HG03432 (cell line): Measurements from ENCODE around the gene OPRD1.

ENCODE experiments used
- ATAC-seq: cut with Tn5 transposase; IDR thresholded peaks from one replicate; pipeline ENCODE4 v1.9.1; 2021; ENCODE audit warnings: mild to moderate bottlenecking, moderate library complexity; ENCODE audit not compliant: unreplicated experiment

OPRD1 gene

DNA sequence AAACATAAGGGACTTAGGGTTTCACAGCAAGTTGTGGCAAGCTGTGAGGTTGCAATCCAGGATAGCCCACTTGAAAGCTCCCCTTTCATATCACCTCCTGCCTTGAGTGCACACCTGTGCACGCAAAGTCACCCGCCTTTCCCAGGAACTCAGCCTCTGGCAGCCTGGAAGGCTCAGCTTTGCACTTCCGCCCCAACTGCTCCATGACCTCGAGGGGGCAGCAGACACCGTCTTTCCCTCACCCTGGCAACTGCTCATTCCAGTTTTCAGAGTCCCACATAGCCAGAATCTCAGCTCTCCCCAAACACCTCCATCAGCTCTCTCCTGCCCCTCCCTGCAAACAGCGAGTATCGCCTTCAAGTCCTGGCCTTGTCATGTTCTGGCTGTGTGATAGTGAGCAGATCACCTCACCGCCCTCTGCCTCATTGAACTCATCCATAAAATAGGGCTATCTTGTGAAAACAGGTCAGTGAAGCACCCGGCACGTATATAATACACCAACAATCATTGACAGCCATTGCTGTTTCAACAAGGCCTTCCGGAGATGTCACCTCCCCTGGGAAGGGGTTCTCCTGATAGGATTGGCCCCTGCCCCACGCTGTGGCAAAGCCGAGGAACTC, 70.1 kb downstream of the OPRD1 start:
- peak; percentile 30 for ATAC-seq

DNA sequence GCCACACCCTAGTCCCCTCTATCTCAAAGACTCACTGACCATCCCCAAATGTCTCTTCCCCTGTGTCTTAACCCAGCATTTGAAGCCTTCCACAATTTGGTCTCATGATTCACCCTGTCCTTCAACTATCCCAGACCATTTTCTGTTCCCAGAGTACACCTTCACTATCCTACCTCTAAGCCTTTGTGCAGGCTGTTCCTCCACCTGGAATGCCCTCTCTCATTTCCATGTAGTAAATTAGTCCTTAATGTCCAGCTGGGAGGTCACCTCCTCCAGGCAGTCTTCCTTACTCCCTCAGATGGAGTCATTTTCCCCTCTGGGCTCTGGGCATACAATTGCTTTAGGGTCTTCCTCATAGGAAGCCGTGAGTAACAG, 71.3 kb downstream of the OPRD1 start:
- no peak for ATAC-seq

DNA sequence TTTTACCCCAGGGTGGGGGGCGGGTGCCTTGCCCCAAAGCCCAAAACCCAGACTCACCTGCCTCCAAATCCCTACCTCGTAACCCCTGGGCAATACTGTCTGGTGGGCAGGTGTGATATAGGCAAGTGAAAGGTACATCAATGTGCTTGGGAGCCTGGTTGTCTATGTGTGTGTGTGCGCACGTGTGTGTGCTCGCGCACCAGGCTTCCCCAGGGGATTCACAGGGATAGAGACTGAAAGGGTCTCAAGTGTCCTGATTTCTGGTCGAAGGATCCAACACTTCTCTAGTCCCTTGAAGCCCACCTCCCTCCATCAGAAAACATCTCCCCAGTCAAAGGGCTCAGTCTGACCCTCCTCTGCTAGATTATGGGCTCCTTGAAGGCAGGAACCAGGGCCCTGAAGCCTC, 73.5 kb downstream of the OPRD1 start:
- no peak for ATAC-seq

DNA sequence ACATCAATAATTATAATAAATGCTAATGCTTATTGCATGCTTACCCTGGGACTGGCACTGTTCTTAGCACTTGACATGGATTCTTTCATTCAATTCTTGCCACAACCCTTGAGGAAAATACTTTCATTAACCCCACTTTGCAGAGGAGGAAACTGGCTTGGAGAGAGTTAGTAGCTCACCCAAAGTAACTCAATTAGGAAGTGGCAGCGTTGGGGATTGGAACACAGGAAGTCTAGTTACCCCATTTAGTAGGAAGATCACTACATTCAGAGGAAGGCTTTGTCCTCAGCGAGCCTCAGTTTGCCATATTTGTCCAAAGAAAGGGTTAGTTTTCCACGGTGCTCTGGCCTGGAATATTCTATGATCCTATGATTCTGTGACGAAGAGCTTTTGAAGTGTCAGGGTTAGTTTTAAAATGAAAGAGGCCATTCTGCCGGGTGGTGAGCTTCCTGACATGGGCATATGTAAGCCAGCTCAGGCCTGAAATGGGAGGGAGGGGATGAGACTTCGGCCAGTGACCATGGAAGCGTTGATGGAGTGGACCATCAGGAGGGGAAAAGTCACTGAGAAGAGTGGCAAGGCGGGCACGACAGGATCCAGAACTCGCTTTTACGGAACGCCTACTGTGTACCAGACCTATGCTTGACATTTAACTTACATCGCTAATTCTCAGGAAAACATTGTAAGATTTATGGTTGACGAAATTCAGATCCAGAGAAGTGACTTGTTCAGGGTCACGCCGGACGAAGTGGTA, 74.2 kb downstream of the OPRD1 start:
- no peak for ATAC-seq

DNA sequence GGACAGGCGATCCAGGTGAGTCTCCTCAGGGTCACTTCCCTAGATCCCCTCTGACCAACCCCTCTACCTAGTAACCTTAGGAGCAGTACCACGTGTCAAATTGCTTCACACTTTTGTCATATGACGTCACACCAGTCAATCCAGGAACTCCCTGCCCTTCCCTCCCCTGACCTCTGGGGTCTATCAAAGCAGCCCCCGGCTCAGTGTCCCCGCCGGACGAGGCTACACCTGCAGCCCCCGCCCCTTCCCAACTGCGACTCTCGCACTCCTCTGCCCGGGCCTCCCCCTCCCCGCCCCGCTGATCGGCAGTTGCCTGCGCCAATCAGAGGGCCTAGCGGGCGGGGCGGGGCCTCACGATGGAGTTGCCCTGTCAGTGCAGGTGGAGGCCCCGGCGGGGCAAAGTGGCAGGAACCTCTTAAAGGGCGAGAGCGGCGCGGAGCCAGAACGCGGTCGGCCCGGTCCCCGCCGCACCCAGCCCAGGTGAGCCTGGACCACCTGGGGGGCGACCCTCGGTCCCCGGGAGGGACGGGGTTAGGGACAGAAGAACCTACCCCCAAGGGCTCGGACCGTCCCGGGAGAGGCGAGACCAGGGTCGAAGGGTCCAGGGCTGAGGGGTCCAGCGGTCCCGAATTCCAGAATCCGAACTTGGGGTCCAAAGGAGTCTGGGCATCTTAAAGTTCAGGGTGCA, 74.9 kb downstream of the OPRD1 start:
- ATAC-seq = peak; percentile 72

DNA sequence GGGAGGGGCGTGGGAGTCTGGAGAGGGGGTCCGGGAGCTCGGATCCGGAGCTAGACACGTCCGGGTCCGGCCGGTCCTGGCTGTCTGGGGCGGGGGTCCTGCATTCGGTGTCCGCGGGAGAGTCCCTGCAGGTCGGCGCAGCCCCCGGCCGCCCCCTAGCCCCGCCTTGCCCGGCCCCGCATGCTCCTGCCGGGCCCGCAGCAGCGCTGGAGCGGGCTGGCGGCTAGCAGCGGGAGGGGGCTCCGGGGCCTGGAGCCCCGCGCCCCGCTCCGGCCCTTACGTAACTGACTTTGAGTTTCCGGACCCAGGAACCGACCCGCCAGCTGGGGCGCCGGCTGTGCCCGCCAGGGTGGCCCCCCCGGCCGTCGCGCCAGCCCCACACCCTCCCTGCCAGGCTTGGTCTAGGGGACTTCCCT, 75.5 kb downstream of the OPRD1 start:
- no peak for ATAC-seq

DNA sequence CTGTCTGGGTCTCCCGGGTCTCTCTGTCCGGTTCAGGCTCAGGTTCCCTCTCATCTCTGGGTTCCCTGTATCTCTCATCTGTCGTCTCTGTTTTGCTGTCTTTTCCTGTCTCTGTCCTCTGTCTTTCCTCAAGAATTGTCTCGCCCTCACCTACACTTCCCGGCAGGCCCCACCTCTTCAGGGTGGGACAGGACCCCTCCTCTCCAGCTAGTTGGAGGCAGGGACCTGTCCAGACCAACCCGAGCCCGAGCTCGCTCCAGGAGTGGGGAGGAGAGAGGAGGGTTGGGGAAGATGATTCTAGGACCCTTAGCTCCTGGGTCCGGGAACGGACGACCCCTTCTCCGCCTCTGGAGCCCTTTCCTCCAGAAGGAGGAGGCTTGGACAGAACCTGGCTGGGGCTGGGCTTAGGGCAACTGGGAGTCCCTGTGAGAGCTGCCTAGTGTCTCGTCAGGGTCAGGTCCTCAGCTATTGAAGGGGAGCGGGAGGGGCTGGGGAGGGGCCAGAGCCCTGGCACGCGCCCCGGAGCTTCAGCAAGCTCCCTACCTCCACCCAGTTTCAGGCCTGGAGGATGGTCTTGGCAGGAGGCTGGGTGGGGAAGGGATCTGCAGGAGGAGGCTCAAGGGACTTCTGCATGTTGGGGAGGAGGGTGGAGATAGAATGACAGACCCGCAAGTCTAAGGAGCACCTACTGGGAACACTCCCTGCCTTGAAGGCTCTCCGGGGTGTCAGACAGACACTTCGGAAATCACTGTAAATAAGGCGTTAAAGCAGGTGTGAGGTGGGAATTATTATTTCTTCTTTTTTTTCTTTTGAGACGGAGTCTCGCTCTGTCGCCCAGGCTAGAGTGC, 76.1 kb downstream of the OPRD1 start:
- no peak for ATAC-seq

DNA sequence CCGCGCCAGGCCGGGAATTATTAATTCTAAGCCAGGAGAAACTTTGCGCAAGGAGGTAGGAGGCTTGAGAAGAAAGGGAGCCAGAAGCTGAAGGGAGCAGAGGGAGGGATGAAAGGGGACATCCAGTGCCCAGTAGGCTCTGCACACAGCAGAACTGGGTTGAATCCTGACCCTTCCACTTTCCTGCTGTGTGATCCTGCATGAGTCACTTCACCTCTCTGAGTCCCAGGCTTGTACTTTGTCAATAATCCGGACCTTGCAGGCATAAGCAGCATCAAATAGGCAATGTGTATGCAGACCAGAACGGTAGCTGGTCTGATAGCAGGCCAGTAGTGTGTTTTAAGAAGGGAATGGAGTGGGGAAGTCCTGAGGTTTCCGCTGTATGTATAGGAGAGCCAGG, 76.9 kb downstream of the OPRD1 start:
- no peak for ATAC-seq

DNA sequence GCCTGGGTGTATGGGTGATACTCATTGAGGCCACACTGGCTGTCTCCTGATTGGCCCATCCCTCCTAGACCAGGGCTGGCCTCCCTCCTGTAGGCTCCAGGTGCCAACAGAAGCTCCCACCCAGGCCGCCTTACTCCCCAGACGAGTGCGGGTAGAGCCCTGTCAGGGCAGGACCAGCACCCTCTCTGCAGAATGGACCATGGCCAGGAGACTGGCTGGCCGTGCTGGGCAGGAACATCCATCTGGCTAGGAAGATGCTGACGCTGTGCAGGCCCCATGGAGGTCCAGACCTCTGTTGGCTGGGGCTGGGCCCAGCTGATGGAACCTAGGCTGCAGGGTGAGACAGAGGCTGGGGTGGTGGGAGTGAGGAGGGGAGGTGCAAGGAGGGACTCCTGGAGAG, 77.4 kb downstream of the OPRD1 start:
- ATAC-seq = no peak

DNA sequence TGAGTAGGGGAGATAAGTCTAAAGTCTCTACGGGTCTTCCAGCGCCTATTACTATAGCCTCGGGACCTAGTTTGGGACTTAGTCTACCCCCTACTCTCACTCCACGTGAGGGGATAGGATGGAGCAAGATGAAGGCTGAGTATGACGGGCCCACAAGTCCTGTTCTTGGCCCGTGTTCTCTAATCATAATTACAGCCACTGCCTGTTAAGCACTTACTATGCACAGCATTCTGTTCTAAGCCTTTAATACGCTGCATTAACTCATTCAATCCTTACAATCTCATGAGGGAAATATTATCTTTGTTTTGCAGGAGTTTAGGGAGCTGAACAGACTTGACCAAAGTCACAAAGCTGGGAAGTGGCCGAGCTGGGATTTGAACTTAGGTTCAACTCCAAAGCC, 78.5 kb downstream of the OPRD1 start:
- ATAC-seq = no peak

DNA sequence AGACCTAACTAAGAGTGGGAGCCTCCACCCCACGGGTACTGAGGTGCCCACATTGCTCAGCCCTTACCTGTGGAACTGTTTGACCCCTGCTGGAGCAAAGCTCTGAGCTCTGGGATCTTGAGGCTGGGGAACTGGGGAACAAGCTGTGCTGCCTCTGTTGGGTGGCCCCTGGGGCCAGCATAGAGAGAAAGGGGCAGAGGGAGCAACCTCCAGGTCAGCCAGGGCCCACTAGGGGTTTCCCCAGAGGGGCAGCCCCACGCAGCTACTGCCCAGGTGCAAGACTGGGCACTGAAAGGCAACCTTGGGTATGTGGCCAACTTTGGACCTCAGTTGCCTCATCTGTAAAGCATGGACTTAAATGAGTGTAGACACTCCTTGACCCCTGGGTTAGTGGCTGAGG, 78.9 kb downstream of the OPRD1 start:
- ATAC-seq = no peak

DNA sequence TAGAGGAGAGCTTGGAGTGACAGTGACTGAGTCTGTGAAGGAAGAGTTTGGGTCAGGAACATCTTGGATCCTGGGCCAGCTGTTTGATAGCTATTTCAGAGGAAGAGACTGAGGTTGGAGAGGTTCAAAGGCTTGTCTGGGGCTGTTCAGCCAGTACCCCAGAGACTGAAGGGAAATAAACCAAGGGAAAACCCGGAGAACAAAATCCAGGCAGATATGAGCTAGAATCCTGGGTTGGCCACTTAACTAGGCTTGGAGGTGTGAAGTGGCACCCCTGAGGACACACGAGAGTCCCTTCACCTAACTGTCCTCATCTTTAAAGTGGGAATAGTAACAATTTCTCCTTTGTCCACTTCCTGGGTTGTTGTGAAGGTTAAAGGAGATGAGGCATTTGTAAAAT, 79.3 kb downstream of the OPRD1 start:
- no peak for ATAC-seq

DNA sequence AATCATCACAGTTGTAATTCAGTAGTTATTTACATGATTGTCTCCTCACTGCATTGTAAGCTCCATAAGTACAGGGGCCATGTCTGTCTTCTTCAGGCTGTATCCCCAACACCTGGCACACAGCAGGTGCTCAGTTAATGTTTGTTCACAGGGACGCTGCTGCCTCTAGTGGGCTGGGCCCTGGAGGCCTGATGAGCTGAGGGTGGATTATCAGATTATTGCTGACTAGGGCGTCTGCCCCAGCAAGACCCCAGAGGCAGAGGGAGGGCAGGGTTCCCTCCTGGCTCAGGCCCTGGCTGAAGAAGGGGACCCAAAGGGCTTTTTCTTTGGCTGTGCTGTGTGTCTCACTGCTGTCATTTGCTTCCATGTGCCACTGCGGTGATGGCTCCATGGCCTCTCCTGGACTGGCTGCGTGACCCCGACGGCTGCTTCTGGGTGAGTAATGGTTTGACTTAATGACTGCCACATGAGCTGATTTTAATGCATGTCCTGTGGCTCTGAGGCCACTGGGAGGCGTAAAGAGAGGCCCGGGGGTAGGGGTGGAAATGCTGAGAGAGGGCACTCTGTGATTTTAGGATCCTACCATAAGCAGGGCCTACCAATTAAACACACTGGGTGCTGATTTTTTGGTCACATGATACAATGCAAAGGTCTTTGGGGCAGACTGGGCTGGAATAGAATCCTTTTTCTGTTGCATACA, 81.6 kb downstream of the OPRD1 start:
- ATAC-seq = no peak

DNA sequence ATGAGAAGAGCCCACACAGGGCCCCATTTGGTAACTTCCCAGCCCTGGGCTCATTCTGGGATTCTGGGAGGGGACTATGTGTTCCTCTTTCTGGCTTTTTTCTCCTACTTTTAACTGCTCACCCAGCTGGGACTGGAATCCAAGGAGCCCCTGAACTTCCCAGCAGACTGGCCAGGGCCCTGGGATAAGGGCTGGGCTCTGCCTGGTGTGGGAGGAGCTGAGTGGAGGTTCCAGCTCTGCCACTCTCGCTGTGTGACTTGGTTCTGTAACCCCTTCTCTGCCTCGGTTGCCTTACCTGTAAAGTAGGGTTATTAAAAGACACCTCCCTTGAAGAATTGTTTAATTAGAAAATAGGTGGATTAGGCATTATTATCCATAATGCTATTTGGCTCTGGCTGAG, 82.8 kb downstream of the OPRD1 start:
- ATAC-seq = no peak

DNA sequence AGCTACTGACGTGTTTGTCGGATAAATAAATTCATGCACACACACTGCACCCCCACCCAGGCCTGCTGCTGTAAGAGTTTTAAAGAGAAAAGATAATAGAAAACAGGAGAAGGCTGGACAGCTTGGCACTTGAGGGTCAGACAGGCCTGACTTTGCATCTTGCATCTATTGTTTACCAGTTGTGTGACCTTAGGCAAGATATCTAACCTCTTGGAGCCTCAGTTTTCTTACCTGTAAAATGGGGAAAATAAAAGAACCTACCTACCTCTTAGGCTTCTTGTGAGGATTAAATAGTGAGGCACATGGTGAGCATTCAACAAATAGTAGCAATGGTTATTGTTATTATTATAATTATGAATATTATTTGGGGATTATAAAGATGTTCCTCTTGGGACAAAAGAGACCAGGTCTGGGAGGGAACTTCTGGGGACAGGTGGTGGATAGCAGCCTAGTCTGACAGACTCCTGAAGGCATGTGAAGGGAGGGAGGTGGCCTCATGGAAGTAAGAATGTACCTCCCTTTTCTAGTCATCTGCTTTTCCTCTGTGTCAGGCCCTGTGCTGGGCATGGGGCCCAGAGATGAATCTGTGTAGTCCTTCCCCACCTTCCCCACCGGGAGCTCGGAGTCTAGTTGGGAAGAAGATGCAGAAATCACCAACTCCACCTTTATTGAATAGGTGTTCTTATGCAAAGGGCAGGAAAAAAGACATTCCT, 84.1 kb downstream of the OPRD1 start:
- no peak for ATAC-seq

DNA sequence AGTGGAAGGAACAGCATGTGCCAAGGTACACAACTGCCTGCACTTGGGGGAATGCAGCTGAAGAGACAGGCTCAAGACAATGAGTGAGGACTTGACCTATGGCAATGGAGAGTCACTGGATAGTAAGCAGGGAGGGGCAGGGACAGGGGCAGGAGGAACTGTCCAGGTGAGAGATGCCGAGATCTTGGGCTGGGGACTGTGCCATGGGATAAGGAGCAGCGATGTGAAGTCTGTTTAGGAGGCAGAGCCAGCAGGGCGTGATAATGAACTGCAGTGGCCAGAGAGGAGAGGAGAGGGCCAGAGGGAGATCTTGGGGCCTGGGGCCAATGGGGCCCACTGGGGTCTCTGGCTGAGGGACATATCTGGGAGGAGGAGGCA, 84.6 kb downstream of the OPRD1 start:
- ATAC-seq = no peak

DNA sequence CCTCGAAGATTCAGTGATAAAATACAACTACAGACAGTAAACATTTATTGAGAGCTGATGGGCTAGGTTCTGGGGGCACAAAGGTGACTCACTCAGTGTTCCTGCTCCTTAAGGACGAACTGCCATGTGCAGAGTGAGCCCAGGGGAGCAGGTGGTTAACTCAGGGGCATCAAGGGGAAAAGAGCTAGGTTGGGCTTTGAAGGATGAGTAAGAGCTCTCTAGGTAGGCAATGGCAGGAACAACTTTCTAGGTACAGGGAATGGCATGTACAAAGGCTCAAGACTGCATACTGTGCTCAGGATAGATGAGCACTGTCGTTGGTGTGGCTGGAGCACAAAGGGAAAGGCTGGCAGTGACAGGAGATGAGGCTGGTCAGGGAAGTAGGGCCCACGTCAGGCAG, 85.8 kb downstream of the OPRD1 start:
- no peak for ATAC-seq

DNA sequence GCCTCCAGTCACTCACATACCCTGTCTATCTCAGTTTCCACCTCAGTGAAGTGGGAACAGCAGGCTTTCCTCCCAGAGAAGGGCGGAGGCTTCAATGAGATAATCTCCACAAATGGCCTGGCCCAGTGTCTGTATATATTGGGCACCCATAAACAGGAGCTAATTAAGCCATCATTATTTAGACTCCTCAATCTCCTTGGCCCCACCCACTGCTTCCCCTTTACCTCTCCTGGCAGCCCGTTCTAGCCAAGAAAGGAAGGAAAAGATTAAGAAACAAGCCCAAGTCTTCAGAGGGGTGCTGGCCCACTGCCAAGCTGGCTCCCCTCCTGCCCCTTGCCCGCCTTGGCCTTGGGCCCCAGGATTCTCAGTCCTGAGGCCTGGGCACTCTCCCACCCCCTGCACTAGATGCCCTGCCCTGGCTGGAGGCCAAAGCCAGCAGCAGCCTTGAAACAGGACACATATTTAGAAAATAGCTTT, 86.5 kb downstream of the OPRD1 start:
- ATAC-seq = no peak

DNA sequence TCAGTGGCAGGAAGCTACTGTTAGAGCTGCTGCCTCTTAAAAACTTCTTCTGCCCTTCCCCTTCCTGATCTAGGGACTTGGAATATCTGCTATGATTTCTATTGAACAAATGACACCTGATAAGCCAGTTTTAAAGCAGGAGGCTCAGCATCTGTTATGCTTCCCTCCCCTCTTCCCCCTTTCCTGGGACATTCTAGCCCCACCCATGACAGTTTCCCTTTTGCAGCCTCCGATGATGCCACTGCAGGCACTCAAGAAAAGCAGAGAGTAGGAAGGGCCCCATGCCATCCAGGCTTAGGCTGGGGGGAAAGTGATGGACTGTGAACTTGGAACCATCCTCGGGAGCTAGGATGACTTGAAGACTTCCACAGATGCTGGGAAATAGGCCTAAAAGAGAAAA, 87.3 kb downstream of the OPRD1 start:
- no peak for ATAC-seq

DNA sequence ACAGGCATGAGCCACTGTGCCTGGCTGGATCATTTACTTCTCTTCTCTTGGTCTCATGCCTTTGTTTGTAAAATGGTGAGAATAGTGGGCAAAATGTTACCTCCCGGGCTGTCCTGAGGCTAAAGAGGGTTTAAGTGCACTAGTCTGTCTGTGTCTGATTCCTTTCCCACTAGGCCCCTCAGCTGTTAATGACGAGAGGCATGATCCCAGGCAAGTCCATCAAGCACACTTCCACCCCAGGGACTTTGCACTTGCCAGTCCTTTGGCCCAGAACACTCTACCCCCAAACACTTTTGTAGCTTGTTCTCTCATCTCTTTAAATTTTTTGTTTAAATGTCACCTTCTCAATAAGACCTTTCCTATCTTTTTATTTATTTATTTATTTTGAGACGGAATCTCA, 88.6 kb downstream of the OPRD1 start:
- no peak for ATAC-seq
